Retina (tissue), 1 donor: ENCODE measurements around the gene MTRFR.
A peak's percentile ranks its signal among the peaks of the same experiment; 100 is the strongest.

Source experiments
- DNase-seq: peaks from one replicate; pipeline ENCODE4 v3.0.0-alpha.2; 2016

The MTRFR gene

DNA sequence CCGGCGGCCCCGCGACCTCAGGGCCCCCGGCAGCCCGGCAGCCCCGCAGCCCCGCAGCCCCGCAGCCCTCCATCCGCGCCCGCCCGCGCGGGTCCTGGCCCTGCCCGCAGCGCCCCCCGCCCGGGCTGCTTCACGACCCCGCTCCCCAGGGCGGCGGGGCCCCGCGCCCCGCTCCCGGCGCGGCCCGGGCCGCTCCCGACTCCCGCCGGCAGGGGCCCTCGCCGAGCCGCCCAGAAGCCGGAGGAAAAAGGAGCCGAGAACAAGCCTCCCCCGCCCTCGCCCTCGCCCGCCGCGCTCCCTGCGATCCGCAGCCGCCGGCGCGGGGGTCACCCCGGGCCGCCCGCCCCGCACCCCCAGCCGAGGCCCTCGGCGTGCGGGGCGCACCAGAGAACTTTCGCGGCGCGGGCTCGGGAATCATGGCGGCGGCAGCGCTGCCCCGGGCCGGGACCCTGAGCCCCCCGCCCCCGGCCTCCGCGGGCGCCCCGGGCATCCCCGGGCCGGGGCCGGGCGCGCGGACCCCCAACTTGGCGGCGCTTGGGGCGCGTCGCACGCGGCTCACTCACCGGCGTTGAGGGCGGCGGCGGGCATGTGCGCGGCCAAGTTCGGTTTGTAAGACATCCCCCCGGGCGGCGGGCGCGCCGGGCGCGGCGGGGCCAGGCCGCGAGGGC is 37.9 kb downstream of the MTRFR start:
- DNase-seq = peak; percentile 37

DNA sequence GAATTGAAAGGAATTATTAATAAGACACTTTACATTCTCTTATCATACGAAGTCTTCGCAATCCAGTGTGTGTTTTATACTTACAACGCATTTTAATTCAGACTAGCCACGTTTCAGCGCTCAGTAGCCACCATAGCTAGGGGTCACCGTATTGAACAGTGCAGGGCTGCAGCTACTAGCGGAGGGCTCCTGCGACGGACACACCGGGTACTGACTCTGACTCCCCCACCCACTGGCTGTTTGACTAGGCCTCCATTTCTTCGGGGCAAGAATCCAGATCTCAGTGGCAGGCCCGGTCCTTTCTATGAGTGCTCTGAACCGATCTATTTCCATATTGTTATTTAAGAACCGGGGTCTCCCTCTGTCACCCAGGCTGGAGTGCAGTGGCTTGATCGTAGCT is 39.9 kb downstream of the MTRFR start:
- no peak for DNase-seq

DNA sequence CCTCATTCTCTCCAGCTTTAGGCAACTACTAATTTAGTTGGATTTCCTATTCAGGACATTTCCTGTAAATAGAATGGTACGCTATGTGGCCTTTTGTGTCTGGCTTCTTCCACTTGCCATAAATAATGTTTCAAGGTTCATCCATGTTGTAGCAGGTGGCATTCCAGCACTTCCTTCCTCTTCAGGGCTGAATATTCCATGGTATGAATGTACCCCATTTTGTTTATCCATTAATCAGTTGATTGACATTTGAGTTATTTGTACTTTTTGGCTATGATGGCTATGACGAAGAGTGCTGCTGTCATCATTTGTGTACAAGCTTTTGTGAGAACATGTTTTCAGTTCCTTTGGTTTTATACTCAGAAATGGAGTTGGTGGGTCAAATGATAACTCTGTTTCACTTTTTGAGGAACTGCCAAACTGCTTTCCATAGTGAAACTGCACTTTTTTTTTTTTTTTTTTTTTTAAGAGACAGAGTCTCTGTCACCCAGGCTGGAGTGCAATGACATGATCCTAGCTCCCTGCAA is 44.9 kb downstream of the MTRFR start:
- DNase-seq = no peak

DNA sequence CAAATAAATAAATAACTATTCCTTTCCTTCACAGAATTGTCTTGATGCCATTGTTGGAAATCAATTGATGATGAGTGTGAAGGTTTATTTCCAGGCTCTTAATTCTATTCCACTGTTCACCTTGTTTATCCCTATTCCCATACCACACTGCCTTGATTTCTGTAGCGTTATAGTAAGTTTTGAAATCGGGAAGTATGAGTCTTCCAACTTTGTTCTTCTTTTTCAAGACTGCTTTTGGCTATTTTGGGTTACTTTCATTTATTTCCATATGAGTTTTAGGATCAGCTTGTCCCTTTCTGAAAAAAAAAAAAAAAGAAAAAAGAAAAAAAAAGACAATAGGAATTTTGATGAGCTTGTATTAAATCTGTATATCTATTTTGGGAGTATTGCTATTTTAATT is 47.7 kb downstream of the MTRFR start:
- no peak for DNase-seq

DNA sequence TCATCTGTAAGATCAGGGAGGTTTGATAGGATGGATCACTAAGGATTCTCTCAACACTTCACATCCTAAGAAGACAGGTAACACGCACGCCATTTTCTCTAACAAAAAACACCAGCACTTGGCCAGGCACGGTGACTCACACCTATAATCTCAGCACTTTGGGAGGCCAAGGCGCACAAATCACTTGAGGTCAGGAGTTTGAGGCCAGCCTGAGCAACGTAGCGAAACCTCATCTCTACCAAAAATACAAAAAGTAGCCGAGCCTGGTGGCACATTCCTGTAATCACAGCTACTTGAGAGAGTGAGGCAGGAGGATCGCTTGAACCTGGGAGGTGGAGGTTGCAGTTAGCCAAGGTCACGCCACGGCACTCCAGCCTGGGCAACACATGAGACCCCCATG is 48.9 kb downstream of the MTRFR start:
- DNase-seq = no peak

DNA sequence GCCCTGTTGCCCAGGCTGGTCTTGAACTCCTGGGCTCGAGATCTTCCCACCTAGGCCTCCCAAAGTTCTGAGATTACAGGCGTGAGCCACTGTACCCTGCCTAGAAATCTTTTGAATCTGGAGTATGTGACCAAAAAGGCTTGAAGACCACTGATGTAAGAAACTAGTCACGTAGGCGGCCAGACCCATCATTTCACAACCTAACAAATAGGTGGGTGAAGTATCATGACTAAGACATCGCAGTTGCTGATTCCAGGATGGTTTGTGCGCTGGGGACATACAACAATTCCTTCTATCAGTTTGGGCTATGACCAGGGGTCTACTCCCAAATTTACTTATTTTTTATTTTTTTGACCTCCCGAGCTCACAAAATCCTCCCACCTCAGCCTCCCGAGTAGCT is 50.2 kb downstream of the MTRFR start:
- DNase-seq = no peak

DNA sequence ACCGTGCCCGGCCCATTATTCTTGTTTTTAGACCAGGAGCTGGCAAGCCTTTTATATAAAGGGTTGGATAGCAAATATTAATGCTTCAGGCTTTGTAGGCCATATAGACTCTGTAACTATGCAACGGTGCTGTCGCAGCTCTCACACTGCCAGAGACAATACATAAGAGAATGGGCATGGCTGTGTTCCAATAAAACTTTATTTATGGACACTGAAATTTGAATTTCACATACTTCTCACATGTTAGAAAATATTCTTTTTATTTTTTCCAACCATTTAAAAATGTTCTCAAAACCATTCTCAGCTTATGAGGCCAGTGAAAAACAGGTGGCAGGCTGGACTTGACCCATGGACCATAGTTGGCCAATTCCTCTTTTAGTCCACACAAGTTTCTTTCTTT is 51.4 kb downstream of the MTRFR start:
- no peak for DNase-seq

DNA sequence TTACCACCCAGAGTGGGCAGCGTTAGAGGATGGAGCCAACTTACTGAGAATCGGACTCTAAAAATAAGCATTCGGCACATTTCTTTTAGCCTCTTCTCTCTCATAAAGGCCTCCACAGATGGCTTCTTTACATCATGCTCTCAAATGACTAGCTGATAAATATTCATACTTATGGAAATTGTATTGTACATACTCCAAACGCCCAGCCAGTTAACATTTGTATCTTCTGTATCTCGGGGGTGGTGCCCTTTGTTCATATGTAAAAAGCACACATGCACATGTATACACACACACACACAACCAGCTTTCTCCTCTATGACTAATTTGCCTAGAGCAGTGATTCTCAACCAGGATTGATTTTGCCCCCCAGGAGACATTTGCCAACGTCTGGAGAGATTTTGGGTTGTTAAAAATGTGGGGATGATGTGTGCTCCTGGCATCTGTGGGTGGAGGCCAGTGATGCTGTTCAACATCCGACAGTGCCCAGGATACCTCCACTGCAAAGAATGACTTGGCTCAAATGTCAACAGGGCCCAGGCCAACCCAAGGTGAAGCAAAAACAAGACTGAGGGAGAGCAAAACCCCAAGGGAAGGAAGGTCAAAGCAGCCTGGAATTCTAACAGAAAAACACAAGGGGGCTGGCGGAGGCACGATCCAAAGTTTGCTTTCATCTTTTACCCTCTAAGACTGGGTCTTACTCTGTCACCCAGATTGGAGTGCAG is 53.6 kb downstream of the MTRFR start:
- DNase-seq = no peak

DNA sequence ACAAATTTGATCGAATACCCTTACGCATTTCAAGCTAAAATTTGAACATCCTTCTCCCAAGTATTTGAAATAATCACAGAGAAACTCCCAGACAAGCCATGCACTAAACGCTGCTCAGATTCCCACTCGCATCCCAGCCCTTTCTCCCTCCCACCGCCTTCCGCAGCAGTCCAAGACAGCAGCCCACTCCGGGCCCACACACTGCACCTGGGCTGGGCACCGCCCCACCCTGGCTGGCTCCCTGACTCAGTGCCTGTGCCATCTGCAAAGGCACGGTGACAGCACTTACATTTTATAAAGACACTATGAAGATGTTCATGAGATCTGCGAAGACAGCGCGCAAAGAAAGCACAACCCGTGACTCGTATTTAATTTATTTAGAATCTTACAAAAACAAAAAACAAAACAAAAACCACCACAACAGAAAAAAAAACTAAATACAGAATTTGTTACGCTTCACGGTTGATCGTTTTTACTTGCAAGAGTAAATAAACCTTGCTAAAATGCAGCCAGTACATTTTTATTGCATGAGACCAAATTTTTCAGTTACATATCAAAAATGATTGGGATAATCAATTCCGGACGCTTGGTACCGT is 55.6 kb downstream of the MTRFR start:
- no peak for DNase-seq

DNA sequence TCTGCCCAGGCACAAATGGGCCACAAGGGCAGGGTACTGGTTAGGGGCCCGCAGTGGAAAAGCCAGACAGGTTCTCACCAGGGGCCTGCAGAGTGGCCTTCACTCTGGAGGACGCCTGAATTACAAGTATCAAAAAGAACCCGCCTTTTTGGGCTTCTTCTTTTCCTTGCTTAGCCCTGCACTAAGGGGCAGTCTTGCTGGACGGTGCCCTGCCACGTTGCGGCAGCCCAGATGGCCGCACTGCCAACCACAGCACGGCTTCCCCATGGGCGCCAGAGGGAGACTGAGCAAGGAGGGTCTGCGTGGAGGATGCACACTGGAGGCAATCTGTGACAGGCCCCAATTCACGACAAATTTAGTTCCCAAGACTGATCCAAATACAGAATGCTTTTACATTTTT is 56.7 kb downstream of the MTRFR start:
- no peak for DNase-seq

DNA sequence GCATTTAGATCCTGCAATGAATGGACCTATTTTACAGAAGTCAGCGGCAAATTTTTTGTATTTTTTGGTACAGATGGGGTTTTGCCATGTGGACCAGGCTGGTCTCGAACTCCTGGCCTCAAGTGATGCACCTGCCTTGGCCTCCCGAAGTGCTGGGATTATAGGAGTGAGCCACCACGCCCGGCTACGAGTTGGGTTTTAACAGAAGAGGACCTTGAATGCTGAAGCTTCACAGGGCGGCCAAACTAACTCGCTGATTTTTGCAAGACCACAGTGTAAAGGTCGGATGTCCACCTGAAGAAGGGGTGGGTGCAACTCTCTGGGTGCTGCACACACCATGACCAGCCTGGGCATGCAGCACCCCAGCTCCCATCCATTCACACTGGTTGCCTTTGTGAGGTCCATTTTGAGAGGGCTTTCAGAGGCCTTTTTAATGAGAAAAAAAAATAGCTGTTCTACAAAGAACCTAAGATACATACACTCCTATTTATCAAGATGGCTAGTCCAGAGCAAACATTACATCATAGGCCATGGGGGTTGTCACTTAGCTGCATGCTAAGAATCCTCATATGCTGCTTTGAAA is 60.0 kb downstream of the MTRFR start:
- no peak for DNase-seq

DNA sequence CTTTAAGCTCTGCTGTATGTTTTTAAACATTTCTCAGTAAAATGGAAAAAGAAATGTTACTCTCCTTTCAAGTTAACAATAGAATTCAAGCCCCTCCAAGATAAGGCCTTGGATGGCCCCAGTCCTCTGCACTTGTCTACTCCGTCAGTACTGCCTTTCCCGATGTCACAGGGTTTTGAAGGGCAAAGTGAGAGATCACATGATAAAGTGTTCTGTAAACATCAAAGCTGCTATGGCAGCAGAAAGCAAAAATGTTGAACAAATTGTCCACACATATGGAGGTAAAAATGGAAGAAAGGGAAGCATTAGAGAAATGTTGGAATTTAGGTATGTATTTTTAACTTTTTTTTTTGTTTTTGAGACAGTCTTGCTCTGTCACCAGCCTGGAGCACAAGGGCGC is 71.9 kb downstream of the MTRFR start:
- DNase-seq = no peak

DNA sequence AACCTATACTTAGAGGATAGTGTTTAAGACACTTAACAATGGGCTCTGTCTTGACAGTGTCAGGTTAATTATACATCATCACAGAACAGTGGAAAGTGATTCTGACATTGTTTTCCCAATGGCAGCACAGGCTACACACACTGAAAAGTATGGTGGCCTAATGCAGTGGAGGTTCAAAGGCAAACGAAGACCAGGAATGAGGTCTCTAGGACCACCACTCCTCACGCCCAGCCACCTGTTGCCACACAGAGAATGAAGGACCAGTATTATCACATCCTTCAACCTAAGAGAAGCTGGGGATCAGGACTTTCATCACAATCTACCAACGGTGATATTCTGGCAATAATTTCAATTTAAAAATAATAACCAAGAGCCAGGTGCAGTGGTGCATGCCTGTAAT is 73.0 kb downstream of the MTRFR start:
- no peak for DNase-seq
